ENCODE results near the gene CIB2. TPM values are rescaled to one million over a fixed set of nuclear protein-coding genes. Genes with fewer than 3 reads are reported as not detected.

Gene CIB2
- total RNA-seq, 1 donor from 2014 or later, result 9.6 TPM

DNA sequence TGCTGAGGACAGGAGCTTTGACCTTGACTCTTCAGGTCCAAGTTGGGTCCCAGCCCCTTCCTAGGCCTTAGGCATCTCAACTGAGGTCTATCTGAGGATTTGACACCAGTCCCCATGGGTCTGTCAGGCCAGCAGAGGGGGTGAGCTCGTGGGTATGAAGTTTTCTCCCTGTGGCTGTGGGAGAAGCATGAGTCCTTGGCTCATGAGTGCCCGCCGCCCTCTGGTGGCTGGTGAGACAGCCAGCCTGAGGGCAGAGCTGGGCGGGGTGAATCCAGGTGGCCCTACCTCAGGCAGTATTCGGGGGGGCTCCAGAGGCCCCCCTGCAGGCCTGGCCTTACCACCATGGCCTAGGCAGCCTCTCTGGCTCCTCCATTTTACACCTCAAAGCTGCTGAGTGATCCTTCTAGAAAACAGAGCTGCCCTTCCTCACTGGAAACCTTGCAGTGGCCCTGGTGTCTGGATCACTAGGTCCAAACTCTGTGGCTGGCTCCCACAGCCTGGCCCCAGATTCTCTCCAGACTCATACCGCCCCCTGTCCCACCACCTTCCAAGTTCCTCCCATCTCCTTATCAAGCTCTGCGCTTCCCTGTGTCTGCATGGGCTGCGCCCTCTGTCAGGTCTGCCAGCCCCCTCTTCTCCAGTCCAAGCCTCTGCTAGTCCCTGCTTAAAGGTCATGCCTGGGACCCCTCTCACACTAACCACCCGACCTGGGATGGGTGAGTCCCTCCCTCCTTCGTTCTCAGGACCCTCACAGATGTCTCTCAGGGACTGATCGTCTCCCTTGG, 22.8 kb downstream of the CIB2 start:
- TF ChIP-seq, protein P1, sequence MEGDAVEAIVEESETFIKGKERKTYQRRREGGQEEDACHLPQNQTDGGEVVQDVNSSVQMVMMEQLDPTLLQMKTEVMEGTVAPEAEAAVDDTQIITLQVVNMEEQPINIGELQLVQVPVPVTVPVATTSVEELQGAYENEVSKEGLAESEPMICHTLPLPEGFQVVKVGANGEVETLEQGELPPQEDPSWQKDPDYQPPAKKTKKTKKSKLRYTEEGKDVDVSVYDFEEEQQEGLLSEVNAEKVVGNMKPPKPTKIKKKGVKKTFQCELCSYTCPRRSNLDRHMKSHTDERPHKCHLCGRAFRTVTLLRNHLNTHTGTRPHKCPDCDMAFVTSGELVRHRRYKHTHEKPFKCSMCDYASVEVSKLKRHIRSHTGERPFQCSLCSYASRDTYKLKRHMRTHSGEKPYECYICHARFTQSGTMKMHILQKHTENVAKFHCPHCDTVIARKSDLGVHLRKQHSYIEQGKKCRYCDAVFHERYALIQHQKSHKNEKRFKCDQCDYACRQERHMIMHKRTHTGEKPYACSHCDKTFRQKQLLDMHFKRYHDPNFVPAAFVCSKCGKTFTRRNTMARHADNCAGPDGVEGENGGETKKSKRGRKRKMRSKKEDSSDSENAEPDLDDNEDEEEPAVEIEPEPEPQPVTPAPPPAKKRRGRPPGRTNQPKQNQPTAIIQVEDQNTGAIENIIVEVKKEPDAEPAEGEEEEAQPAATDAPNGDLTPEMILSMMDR (IDR thresholded peaks at IDR 0.05), result no peak
- peak; percentile 93 for DNase-seq (ENCODE audit: extremely low spot score, unreplicated experiment)
- H3K9me3 Mint-ChIP-seq (ENCODE audit: unreplicated experiment), result no peaks in the 10 kb centered on the region
- H3K27me3 Mint-ChIP-seq (ENCODE audit: unreplicated experiment), result no peaks in the 10 kb centered on the region
- H3K27ac Mint-ChIP-seq (ENCODE audit: unreplicated experiment), result no peak overlapping the region
- H3K4me3 Mint-ChIP-seq (ENCODE audit: unreplicated experiment), result no peak overlapping the region
- no peaks in the 10 kb centered on the region for H3K36me3 Mint-ChIP-seq (ENCODE audit: unreplicated experiment)
- peaks cover 18% of the 10 kb centered on the region for H3K4me1 Mint-ChIP-seq (ENCODE audit: unreplicated experiment)

DNA sequence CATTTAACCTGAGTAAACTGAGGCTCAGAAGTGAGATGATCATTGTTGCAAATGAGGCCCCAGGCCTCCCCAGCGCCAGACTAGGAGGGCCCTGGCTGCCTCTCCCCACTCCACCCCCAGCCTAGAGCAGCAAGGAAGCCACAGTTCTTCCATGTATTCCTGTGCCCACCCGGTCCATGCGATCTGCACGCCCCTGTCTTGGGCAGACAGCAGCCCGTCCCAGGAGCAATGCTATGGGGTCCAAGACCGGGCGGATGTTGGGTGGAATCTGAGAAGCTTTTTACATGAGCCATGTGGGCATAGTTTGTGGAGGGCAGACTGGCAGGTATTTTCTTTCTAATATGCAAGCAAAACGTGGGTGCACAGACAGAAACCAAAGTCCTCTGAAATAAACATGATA, 23.8 kb downstream of the CIB2 start:
- Mint-ChIP-seq H3K36me3 (ENCODE audit: unreplicated experiment) (no peaks in the 10 kb centered on the region), H3K4me1 (ENCODE audit: unreplicated experiment) (peaks cover 16% of the 10 kb centered on the region), H3K4me3 (ENCODE audit: unreplicated experiment) (no peak overlapping the region), H3K27me3 (ENCODE audit: unreplicated experiment) (no peaks in the 10 kb centered on the region), H3K27ac (ENCODE audit: unreplicated experiment) (no peak overlapping the region), H3K9me3 (ENCODE audit: unreplicated experiment) (no peaks in the 10 kb centered on the region)
- no peak for DNase-seq (ENCODE audit: extremely low spot score, unreplicated experiment)
- TF ChIP-seq, protein P1 (IDR thresholded peaks at IDR 0.05), result no peak

DNA sequence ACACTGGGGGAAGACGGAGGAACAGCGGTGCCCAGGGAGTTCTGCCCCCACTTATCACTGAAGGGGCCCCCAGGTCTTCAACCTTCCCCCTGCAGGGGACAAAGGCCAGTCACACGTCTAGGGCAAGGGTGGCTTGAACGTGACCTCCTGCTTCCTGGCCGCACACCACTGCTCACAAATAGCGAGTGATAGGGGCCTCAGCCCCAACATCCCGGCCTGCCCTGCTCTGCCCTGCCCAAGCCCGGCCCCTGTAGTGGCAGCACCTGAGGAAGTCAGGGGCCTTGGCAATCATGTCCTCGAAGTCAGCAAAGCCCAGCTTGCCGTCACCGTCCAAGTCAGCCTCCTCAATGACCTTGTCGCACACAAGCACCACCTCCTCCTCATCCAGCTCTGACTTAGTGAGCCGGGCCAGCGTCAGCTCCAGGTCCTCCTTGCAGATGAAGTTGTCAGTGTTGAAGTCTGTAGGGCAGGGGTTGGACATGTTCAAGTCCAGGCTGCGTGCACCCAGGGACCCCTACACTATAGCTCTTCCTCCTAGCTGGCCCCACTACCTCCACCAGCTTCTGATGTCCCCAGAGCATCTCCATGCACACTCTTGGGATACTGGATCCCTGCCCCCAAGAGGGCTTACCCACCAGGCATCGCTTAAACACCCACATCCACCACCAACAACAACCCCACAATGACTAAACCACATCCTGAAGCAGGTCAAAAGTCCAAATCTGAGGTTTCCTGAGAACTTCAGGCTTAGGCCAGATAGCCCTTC, 25.6 kb downstream of the CIB2 start:
- TF ChIP-seq, protein P1 (IDR thresholded peaks at IDR 0.05), result no peak
- no peak overlapping the region for H3K27ac Mint-ChIP-seq (ENCODE audit: unreplicated experiment)
- no peaks in the 10 kb centered on the region for H3K9me3 Mint-ChIP-seq (ENCODE audit: unreplicated experiment)
- H3K27me3 Mint-ChIP-seq (ENCODE audit: unreplicated experiment), result no peaks in the 10 kb centered on the region
- no peaks in the 10 kb centered on the region for H3K36me3 Mint-ChIP-seq (ENCODE audit: unreplicated experiment)
- H3K4me3 Mint-ChIP-seq (ENCODE audit: unreplicated experiment), result no peak overlapping the region
- peaks cover 16% of the 10 kb centered on the region for H3K4me1 Mint-ChIP-seq (ENCODE audit: unreplicated experiment)
- DNase-seq (ENCODE audit: extremely low spot score, unreplicated experiment), result no peak

DNA sequence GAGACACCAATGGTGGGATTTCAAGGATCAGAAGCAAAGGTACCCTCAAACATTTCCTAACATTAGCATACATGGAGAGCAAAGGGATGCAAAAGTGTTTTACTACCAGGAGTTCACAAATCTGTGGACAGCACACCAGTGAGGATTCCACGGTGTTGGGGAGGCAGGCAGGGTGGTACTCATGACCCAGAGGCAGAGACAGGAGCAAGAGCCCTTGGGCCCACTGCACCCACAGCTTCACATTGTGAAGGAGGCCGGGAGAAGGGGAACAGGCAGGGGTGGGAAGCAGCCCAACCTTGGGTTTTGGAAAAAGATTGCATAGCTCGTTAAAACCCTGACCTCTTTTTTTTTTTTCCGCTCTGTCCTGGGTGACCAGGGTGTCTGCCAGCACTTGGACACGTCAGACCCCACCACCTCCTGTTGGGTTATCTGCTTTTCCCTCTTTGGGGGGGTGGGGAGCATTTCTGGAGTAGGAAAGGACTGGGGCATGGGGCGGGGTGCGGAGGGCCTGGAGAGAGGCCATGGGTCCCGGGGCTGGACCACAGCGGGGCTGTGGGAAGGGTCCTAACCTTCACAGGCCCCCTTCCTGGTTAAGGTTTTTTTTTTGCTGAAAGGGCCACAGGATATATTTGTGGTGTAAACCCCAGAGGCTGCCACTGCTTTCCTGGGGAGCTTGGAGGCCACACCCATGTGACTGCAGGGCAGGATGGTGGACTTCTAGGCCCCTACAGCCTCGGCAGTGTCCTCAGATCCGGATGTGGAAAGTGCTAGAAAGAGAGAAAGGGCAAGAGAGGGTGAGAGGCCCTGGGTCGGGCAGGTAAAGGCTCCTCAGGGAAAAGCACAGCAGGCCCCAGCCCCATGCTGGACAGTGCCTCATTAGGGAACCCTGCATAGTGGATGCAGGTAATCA, 26.4 kb downstream of the CIB2 start:
- no peak for DNase-seq (ENCODE audit: extremely low spot score, unreplicated experiment)
- Mint-ChIP-seq H3K36me3 (ENCODE audit: unreplicated experiment) (no peaks in the 10 kb centered on the region), H3K4me1 (ENCODE audit: unreplicated experiment) (peaks cover 16% of the 10 kb centered on the region)

More for the DNA sequence above, 26.4 kb downstream of the CIB2 start:
- Mint-ChIP-seq H3K9me3 (ENCODE audit: unreplicated experiment) (no peaks in the 10 kb centered on the region), H3K4me3 (ENCODE audit: unreplicated experiment) (no peak overlapping the region), H3K27me3 (ENCODE audit: unreplicated experiment) (no peaks in the 10 kb centered on the region), H3K27ac (ENCODE audit: unreplicated experiment) (no peak overlapping the region)
- TF ChIP-seq, protein P1 (IDR thresholded peaks at IDR 0.05), result no peak
